Osteocyte (in vitro differentiated cells): Measurements from ENCODE around the gene EVI5L. TPM values are rescaled to one million over a fixed set of nuclear protein-coding genes. Genes with fewer than 3 reads are reported as not detected.

Experiments used
- DNase-seq: peaks from one replicate; pipeline ENCODE4 v3.0.0; 2021; ENCODE audit warnings: mixed read lengths; ENCODE audit not compliant: unreplicated experiment; ENCODE audit errors: extremely low spot score
- H3K27ac Mint-ChIP-seq: one replicate; pipeline ENCODE4 v1.8.0; 2021; ENCODE audit warnings: mild to moderate bottlenecking, mixed read lengths; ENCODE audit not compliant: unreplicated experiment
- H3K27me3 Mint-ChIP-seq: one replicate; pipeline ENCODE4 v1.8.0; 2021; ENCODE audit warnings: mixed read lengths; ENCODE audit not compliant: unreplicated experiment
- H3K36me3 Mint-ChIP-seq: one replicate; pipeline ENCODE4 v1.8.0; 2021; ENCODE audit warnings: mixed read lengths; ENCODE audit not compliant: unreplicated experiment
- H3K4me1 Mint-ChIP-seq: one replicate; pipeline ENCODE4 v1.8.0; 2021; ENCODE audit warnings: mixed read lengths; ENCODE audit not compliant: unreplicated experiment
- H3K4me3 Mint-ChIP-seq: one replicate; pipeline ENCODE4 v1.8.0; 2021; ENCODE audit warnings: mild to moderate bottlenecking, moderate library complexity, mixed read lengths; ENCODE audit not compliant: unreplicated experiment
- H3K9me3 Mint-ChIP-seq: one replicate; pipeline ENCODE4 v1.8.0; 2021; ENCODE audit warnings: mixed read lengths; ENCODE audit not compliant: unreplicated experiment
- total RNA-seq: library from RNA; stranded (reverse); gene quantifications from 2 replicates; pipeline ENCODE4 v1.2.1, GENCODE V29; 2021
- TF ChIP-seq, protein P1 (sequence below): fragments of 200-600 bp; sonication (generic); IDR thresholded peaks from 2 replicates; pipeline ENCODE4 v1.5.0; 2021; ENCODE audit warnings: antibody characterized with exemption, mild to moderate bottlenecking, moderate library complexity

The EVI5L gene
- total RNA-seq, 1 donor from 2014 or later = 27.6 TPM

- Mint-ChIP-seq H3K4me3 (no peak overlapping the region), H3K36me3 (no peaks in the 10 kb centered on the region), H3K4me1 (no peaks in the 10 kb centered on the region), H3K27me3 (no peaks in the 10 kb centered on the region), H3K9me3 (no peaks in the 10 kb centered on the region), H3K27ac (no peak overlapping the region)
- DNase-seq = no peak
- TF ChIP-seq, protein P1, sequence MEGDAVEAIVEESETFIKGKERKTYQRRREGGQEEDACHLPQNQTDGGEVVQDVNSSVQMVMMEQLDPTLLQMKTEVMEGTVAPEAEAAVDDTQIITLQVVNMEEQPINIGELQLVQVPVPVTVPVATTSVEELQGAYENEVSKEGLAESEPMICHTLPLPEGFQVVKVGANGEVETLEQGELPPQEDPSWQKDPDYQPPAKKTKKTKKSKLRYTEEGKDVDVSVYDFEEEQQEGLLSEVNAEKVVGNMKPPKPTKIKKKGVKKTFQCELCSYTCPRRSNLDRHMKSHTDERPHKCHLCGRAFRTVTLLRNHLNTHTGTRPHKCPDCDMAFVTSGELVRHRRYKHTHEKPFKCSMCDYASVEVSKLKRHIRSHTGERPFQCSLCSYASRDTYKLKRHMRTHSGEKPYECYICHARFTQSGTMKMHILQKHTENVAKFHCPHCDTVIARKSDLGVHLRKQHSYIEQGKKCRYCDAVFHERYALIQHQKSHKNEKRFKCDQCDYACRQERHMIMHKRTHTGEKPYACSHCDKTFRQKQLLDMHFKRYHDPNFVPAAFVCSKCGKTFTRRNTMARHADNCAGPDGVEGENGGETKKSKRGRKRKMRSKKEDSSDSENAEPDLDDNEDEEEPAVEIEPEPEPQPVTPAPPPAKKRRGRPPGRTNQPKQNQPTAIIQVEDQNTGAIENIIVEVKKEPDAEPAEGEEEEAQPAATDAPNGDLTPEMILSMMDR = no peak
Measured at GRCh38 chr19:7844951-7845350, 14.9 kb downstream of the EVI5L start.

GRCh38 chr19:7845390-7846154 lies 15.6 kb downstream of the EVI5L start:
- Mint-ChIP-seq H3K4me1 (no peaks in the 10 kb centered on the region), H3K27me3 (no peaks in the 10 kb centered on the region), H3K9me3 (no peaks in the 10 kb centered on the region), H3K4me3 (no peak overlapping the region), H3K36me3 (no peaks in the 10 kb centered on the region), H3K27ac (no peak overlapping the region)
- DNase-seq = no peak
- TF ChIP-seq, protein P1 = no peak

DNA sequence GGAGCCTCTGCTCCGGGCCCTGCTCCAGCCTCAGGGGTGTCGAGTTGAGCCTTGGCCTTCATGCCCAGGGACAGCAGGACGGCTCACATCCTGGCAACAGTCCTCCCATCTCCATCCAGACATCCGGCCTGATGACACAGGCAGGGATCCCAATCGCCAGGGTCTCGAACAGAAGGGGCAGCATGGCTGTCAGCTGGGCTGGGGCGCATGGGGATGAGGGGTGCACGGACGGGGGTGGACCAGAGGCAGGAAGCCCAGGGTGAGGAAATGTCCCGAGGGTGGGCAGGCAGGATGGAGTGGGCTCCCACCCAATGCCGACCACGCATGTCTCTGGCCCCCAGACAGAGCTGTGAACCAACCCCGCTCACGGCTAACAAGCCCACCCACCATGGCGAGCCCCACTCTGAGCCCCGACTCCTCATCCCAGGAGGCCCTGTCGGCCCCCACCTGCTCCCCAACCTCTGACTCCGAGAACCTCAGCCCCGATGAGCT lies 16.2 kb downstream of the EVI5L start:
- Mint-ChIP-seq H3K4me3 (no peak overlapping the region), H3K4me1 (no peaks in the 10 kb centered on the region), H3K36me3 (no peaks in the 10 kb centered on the region), H3K9me3 (no peaks in the 10 kb centered on the region), H3K27me3 (no peaks in the 10 kb centered on the region), H3K27ac (no peak overlapping the region)
- TF ChIP-seq, protein P1 = no peak
- DNase-seq = no peak

GRCh38 chr19:7847664-7848063 lies 17.6 kb downstream of the EVI5L start:
- no peaks in the 10 kb centered on the region for H3K36me3 Mint-ChIP-seq
- no peaks in the 10 kb centered on the region for H3K9me3 Mint-ChIP-seq
- TF ChIP-seq, protein P1 = no peak
- no peak overlapping the region for H3K27ac Mint-ChIP-seq
- no peaks in the 10 kb centered on the region for H3K27me3 Mint-ChIP-seq
- no peak for DNase-seq
- H3K4me3 Mint-ChIP-seq = no peak overlapping the region
- no peaks in the 10 kb centered on the region for H3K4me1 Mint-ChIP-seq

GRCh38 chr19:7848779-7849457 lies 18.9 kb downstream of the EVI5L start:
- no peak for DNase-seq
- TF ChIP-seq, protein P1 = no peak
- H3K4me3 Mint-ChIP-seq = no peak overlapping the region
- H3K27me3 Mint-ChIP-seq = no peaks in the 10 kb centered on the region
- no peaks in the 10 kb centered on the region for H3K9me3 Mint-ChIP-seq
- no peaks in the 10 kb centered on the region for H3K36me3 Mint-ChIP-seq
- H3K4me1 Mint-ChIP-seq = peaks cover 3% of the 10 kb centered on the region
- H3K27ac Mint-ChIP-seq = no peak overlapping the region
